HG02938 (cell line): ENCODE results near the gene SLC6A12.

ENCODE experiments used
- ATAC-seq: cut with Tn5 transposase; IDR thresholded peaks from one replicate; pipeline ENCODE4 v1.9.1; 2021; ENCODE audit warnings: mild to moderate bottlenecking, moderate library complexity; ENCODE audit not compliant: unreplicated experiment

SLC6A12 gene

DNA sequence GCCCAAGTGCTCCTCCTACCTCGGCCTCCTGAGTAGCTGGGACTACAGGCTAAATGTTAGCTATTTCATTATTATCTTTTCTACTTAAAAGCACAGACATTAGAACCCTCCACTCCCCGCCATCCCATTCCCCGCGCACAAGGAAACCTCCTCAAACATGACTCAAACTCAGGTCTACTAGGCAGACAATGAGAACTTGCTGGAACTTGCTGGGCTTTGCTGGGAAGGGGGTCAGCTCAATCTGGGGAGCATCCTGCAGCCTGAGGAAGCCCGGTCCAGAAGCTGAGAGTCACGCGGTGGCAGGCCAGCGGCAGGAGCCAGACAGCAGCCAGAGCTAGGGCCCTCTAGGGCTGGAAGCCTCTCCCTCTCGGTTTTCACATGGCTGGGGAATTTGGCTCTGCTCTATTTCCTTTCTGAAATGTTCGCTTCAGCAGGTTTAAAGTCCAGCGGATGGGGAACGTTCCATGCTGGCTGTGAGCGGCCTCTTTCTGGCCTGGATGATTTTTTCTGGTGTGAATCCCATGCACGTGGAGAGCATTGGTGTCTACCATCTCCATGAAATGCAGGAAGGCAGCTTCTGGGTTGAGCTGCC lies 68.5 kb downstream of the SLC6A12 start:
- no peak for ATAC-seq

DNA sequence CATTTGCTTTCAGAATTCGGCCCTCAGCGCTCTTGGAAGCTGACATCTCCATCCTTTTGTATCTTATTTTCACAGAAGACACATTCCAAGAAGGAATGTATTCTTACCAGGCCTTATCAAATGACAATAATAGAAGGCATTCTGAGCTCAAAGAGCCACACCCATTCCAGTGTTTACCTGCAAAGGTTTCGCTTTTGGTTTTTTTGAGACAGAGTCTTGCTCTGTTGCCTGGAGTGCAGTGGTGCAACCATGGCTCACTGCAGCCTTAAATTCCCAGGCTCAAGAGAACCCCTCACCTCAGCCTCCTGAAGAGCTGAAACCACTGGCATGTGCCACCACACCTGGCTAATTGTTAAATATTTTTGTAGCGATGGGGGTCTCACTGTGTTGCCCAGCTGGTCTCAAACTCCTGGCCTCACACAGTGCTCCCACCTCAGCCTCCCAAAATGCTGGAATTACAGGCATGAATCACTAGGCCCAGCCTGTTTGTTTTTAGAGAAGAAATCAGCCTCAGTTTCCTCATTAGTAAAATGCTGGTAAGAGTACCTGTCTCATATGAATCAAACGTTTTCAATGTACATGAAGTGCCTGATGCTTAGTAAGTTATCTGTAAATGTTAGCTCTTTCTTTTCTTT lies 69.2 kb downstream of the SLC6A12 start:
- ATAC-seq: no peak

DNA sequence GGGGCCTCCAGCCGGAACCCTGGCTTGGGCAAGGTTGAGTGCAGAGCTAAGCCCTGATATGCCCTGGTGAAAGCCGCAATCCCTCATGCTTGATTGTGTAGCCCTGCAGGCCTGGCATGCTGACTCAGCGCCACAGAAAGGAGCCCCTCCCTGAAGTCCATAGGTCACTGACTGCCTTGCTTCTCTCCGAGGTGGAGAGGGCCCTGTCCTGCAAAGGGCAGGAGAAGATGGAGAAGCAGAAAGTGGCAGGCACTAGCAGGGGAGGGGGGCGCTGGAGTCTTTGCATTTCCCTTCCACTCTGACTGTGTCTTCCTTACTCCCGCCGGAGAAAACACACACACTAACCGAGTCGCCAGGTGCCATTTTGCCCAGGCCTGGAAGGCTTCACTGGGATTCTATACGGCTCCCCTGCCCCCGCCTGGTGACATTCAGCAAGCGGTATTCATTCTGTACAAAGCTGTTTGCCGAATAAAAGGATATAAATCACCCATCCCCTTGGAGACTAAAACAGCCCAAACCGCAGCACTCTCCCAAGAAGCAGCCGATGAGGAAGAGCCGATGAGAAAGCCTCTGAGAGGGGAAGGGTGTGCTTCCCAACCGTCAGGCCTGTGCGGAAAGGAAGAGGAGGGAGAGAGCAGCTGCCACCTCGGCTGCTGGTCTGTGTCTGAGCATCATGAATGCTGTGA lies 69.8 kb downstream of the SLC6A12 start:
- ATAC-seq: no peak

DNA sequence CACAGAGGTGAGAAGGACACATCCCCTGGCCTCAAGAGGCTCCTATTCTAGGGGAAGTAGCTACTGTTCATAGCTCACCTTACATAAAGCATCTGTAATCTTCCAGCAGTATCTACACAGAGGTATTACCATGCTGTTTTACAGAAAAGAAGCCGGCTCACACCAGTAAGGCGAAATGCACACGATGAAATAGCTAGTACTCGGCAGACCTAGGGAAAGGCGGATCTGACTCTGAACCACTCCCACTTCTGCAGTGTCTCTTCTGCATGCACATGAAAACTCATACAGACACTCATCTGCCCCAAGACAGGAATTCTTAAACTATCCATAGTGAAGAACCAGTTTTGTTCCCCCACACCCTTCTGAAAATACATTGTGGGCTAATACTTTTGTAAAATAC lies 73.8 kb downstream of the SLC6A12 start:
- ATAC-seq: no peak
